Hepatocyte (in vitro differentiated cells): Measurements from ENCODE around the gene SIM2. TPM values are rescaled to one million over a fixed set of nuclear protein-coding genes. Genes with fewer than 3 reads are reported as not detected.

Experiments used
- DNase-seq: peaks from one replicate; pipeline ENCODE4 v3.0.0-alpha.2; 2016; ENCODE audit warnings: low spot score
- H2AFZ ChIP-seq: fragments of 200-600 bp; sonication (generic); 2 replicates; pipeline ENCODE4 v1.6.0; 2016; ENCODE audit warnings: antibody characterized with exemption, mild to moderate bottlenecking
- H3K27ac ChIP-seq: fragments of 200-600 bp; sonication (generic); 2 replicates; pipeline ENCODE4 v1.5.1; 2016; ENCODE audit warnings: mild to moderate bottlenecking
- H3K27me3 ChIP-seq: fragments of 200-600 bp; sonication (generic); 2 replicates; pipeline ENCODE4 v1.6.1; 2016
- H3K36me3 ChIP-seq: fragments of 200-600 bp; sonication (generic); replicated peaks from 2 replicates; pipeline ENCODE4 v1.5.1; 2016; ENCODE audit warnings: low read depth; ENCODE audit not compliant: insufficient read depth
- H3K4me1 ChIP-seq: fragments of 200-600 bp; sonication (generic); 2 replicates; pipeline ENCODE4 v1.5.1; 2016; ENCODE audit warnings: mild to moderate bottlenecking, moderate library complexity; ENCODE audit not compliant: insufficient read depth
- H3K4me2 ChIP-seq: fragments of 200-600 bp; sonication (generic); 2 replicates; pipeline ENCODE4 v1.6.0; 2016
- H3K4me3 ChIP-seq: fragments of 200-600 bp; sonication (generic); 2 replicates; pipeline ENCODE4 v1.5.1; 2016; ENCODE audit warnings: mild to moderate bottlenecking
- H3K79me2 ChIP-seq: fragments of 200-600 bp; sonication (generic); 2 replicates; pipeline ENCODE4 v1.6.0; 2017; ENCODE audit warnings: mild to moderate bottlenecking
- H3K9me2 ChIP-seq: fragments of 200-600 bp; sonication (generic); replicated peaks from 2 replicates; pipeline ENCODE4 v1.6.0; 2017; ENCODE audit warnings: mild to moderate bottlenecking; ENCODE audit not compliant: insufficient read depth
- H3K9me3 ChIP-seq: fragments of 200-600 bp; sonication (generic); 2 replicates; pipeline ENCODE4 v1.5.1; 2016; ENCODE audit warnings: low read depth, mild to moderate bottlenecking
- H4K20me1 ChIP-seq: fragments of 200-600 bp; sonication (generic); 2 replicates; pipeline ENCODE4 v1.6.0; 2016; ENCODE audit warnings: mild to moderate bottlenecking; ENCODE audit not compliant: insufficient read depth, poor library complexity, severe bottlenecking
- EZH2 ChIP-seq: fragments of 200-600 bp; sonication (generic); IDR thresholded peaks from 2 replicates; pipeline ENCODE4 v1.6.1; 2016; ENCODE audit warnings: antibody characterized with exemption, mild to moderate bottlenecking, borderline replicate concordance
- EZH2phosphoT487 ChIP-seq: fragments of 200-600 bp; sonication (generic); IDR thresholded peaks from one replicate; pipeline ENCODE4 v1.6.1; 2018; ENCODE audit warnings: antibody characterized with exemption, mild to moderate bottlenecking, low read depth, moderate library complexity; ENCODE audit not compliant: unreplicated experiment, severe bottlenecking
- WGBS: methylation state at CpG from one replicate; pipeline ENCODE4 v1.1.6; 2016; ENCODE audit warnings: low lambda C conversion rate; ENCODE audit errors: missing lambda C conversion rate; 5-methylcytosine and 5-hydroxymethylcytosine counted together
- polyA plus RNA-seq: library from polyadenylated mRNA; unstranded; fragments of >200 nt; fragmentation: Nextera tagmentation; extraction: Ambion mirVana; gene quantifications from 2 replicates; pipeline ENCODE4 v1.2.1, GENCODE V29; 2016
- total RNA-seq: library from RNA; depleted of rRNA; stranded (reverse); fragments of >200 nt; gene quantifications from 2 replicates; pipeline ENCODE4 v1.2.3, GENCODE V29; 2014
- TF ChIP-seq, protein P1 (sequence below): fragments of 200-600 bp; sonication (generic); IDR thresholded peaks from 2 replicates; pipeline ENCODE4 v1.5.1; 2016; ENCODE audit warnings: antibody characterized with exemption, mild to moderate bottlenecking; ENCODE audit not compliant: poor library complexity

SIM2 gene
- total and polyA plus RNA-seq, 2 experiments from 2014 or later, result 0.20 to 0.35 TPM

DNA sequence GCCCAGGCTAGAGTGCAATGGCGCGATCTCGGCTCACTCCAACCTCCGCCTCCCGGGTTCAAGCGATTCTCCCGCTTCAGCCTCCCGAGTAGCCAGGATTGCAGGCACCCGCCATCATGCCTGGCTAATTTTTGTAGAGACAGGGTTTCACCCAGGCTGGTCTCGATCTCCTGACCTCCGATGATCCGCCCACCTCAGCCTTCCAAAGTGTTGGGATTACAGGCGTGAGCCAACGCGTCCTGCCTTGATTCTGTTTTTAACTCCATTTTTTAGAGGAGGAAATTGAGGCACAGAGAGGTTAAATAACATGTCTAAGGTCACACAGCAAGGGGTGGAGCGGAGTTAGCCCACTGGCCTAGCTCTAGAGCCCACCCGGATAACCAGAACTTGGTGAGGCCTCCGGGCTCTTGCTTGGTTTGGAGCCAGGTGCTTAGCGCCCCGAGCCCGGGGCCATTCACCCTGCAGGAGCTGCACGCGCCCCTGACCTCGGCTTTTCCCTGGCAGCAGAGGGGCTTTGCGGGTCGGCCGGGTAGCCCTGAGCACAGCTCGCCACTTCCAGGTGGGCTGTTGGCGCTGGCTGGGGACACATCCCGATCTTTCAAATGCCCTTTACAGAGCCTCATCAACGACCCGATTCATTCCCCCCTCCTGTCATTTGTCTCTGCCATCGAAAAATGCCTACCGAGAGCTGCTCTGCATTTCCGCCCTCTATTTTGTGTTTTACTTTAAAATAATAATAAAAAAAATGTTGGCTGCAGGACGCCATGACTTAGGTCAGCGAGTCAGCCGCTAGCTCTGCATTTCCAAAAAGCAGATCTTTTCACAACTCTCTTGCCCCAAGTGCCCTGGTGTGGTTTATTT is 11.2 kb downstream of the SIM2 start:
- Histone ChIP-seq H3K9me3 (no peaks in the 10 kb centered on the region), H3K79me2 (no peaks in the 10 kb centered on the region), H4K20me1 (no peaks in the 10 kb centered on the region), H3K9me2 (no peaks in the 10 kb centered on the region), H3K4me1 (peaks cover 13% of the 10 kb centered on the region), H3K27ac (no peak overlapping the region), H3K4me2 (peak overlapping the region; percentile 68), H3K36me3 (no peaks in the 10 kb centered on the region), H3K27me3 (peaks cover 100% of the 10 kb centered on the region), H2AFZ (no peak overlapping the region), H3K4me3 (no peak overlapping the region)
- TF ChIP-seq, protein P1, sequence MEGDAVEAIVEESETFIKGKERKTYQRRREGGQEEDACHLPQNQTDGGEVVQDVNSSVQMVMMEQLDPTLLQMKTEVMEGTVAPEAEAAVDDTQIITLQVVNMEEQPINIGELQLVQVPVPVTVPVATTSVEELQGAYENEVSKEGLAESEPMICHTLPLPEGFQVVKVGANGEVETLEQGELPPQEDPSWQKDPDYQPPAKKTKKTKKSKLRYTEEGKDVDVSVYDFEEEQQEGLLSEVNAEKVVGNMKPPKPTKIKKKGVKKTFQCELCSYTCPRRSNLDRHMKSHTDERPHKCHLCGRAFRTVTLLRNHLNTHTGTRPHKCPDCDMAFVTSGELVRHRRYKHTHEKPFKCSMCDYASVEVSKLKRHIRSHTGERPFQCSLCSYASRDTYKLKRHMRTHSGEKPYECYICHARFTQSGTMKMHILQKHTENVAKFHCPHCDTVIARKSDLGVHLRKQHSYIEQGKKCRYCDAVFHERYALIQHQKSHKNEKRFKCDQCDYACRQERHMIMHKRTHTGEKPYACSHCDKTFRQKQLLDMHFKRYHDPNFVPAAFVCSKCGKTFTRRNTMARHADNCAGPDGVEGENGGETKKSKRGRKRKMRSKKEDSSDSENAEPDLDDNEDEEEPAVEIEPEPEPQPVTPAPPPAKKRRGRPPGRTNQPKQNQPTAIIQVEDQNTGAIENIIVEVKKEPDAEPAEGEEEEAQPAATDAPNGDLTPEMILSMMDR, result no peak
- no peak for DNase-seq
- WGBS, result 8% methylated on average over 38 of the region's 38 CpGs

DNA sequence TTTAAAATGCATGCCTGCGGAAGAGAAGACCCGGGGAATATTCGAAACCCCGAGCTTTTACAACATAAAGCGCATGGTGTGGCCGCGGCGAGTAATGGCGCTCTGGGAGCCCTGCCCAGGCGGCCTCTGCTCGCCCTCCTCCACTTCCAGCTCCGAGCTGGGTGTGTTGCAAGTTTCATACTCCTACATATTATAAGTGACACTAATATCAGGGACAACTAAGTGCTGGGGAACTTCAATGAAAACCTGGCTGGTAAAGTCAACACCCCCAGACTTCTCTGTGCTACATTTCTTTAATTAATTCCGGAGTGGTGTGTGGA is 11.8 kb downstream of the SIM2 start:
- Histone ChIP-seq H2AFZ (no peak overlapping the region), H3K9me2 (no peaks in the 10 kb centered on the region), H3K27me3 (peaks cover 100% of the 10 kb centered on the region), H3K4me3 (no peak overlapping the region), H4K20me1 (no peaks in the 10 kb centered on the region), H3K4me1 (peaks cover 13% of the 10 kb centered on the region), H3K9me3 (no peaks in the 10 kb centered on the region), H3K4me2 (peak overlapping the region; percentile 68), H3K79me2 (no peaks in the 10 kb centered on the region), H3K36me3 (no peaks in the 10 kb centered on the region), H3K27ac (no peak overlapping the region)
- 3% methylated on average over 13 of the region's 13 CpGs for WGBS
- DNase-seq, result no peak
- TF ChIP-seq, protein P1, result no peak
- TF ChIP-seq EZH2phosphoT487 (no peak), EZH2 (peak; percentile 80)

DNA sequence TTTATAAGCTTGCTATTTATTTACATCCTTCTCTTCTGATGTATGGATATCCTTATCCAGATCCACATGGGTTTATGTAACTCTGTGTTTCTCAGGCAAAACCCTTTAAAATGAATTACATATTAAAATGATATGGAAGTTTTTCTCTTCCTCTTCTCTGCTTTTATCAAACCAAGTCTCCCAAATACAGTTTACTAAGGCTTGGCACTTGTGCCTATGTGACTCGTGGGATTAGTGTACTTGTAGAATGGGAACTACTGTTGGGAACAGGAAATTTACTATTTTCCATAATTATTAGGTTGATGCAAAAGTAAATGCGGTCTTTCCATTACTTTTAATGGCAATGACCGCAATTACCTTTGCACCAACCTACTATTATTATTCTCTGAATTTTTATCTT is 14.8 kb downstream of the SIM2 start:
- no peaks in the 10 kb centered on the region for H3K9me2 ChIP-seq
- DNase-seq, result no peak
- peaks cover 4% of the 10 kb centered on the region for H3K4me1 ChIP-seq
- TF ChIP-seq, protein P1, result no peak
- no peak for TF ChIP-seq EZH2phosphoT487
- TF ChIP-seq EZH2, result no peak
- H3K9me3 ChIP-seq, result no peaks in the 10 kb centered on the region
- no peaks in the 10 kb centered on the region for H3K79me2 ChIP-seq
- H3K36me3 ChIP-seq, result no peaks in the 10 kb centered on the region
- no peak overlapping the region for H2AFZ ChIP-seq
- 65% methylated on average over 3 of the region's 3 CpGs for WGBS
- no peak overlapping the region for H3K4me3 ChIP-seq
- H3K4me2 ChIP-seq, result no peak overlapping the region
- H3K27me3 ChIP-seq, result peaks cover 86% of the 10 kb centered on the region
- H4K20me1 ChIP-seq, result no peaks in the 10 kb centered on the region
- no peak overlapping the region for H3K27ac ChIP-seq

DNA sequence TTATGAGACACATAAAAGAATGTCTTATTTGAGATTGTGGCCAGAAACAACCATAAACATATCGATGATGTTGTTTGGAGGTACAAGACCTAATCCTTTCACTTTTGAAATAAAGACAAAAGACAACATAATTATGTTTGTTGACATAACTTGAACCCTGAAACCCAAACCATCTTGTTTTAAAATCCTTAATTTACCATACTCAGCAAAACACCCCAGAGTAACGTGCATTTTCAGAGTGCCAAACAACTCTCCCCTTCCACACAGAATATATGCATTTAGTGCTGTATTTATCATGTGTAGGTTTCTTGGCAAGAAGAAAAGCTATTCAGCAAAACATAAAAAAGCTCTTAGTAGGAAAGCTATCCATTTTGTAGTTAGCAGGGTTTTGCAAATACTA is 17.5 kb downstream of the SIM2 start:
- no peaks in the 10 kb centered on the region for H3K9me3 ChIP-seq
- no peaks in the 10 kb centered on the region for H3K4me1 ChIP-seq
- H3K4me3 ChIP-seq, result no peak overlapping the region
- peaks cover 66% of the 10 kb centered on the region for H3K27me3 ChIP-seq
- H3K36me3 ChIP-seq, result no peaks in the 10 kb centered on the region
- DNase-seq, result no peak
- no peaks in the 10 kb centered on the region for H3K79me2 ChIP-seq
- TF ChIP-seq EZH2, result no peak
- TF ChIP-seq EZH2phosphoT487, result no peak
- TF ChIP-seq, protein P1, result no peak
- H2AFZ ChIP-seq, result no peak overlapping the region
- WGBS, result 70% methylated on average over 2 of the region's 2 CpGs
- no peak overlapping the region for H3K4me2 ChIP-seq
- H3K9me2 ChIP-seq, result no peaks in the 10 kb centered on the region
- H3K27ac ChIP-seq, result no peak overlapping the region
- H4K20me1 ChIP-seq, result no peaks in the 10 kb centered on the region
